Astrocyte (in vitro differentiated cells and primary cell): ENCODE measurements around the gene ITSN1. TPM values are rescaled to one million over a fixed set of nuclear protein-coding genes. Genes with fewer than 3 reads are reported as not detected.

Source experiments
- DNase-seq: peaks from one replicate; pipeline ENCODE4 v3.0.0-alpha.2; 2010; ENCODE audit warnings: low read depth
- FAIRE-seq: peaks from 2 replicates; lab custom pipeline; 2011; peaks lifted over from hg19 to GRCh38; lab: Jason Lieb, UNC
- H2AFZ ChIP-seq: 2 replicates; pipeline ENCODE4 v1.6.0; 2012; ENCODE audit warnings: low read depth, low read length, inconsistent platforms
- H3K27ac ChIP-seq: 2 replicates; pipeline ENCODE4 v1.5.1; 2011; ENCODE audit warnings: low read depth, low read length, inconsistent platforms
- H3K27me3 ChIP-seq: 2 replicates; pipeline ENCODE4 v1.6.0; 2011; ENCODE audit warnings: low read length, inconsistent platforms; ENCODE audit not compliant: insufficient read depth
- H3K36me3 ChIP-seq: 2 replicates; pipeline ENCODE4 v1.5.1; 2011; ENCODE audit warnings: low read length, inconsistent platforms; ENCODE audit not compliant: insufficient read depth
- H3K4me1 ChIP-seq: 2 replicates; pipeline ENCODE4 v1.5.1; 2011; ENCODE audit warnings: low read length, inconsistent platforms; ENCODE audit not compliant: insufficient read depth
- H3K4me2 ChIP-seq: 2 replicates; pipeline ENCODE4 v1.6.0; 2012; ENCODE audit warnings: low read length, inconsistent platforms
- H3K4me3 ChIP-seq: 2 replicates; pipeline ENCODE4 v1.5.1; 2011; ENCODE audit warnings: low read depth, mild to moderate bottlenecking, low read length, inconsistent platforms; ENCODE audit not compliant: insufficient read depth
- H3K79me2 ChIP-seq: 2 replicates; pipeline ENCODE4 v1.6.0; 2012; ENCODE audit warnings: mild to moderate bottlenecking, low read length, inconsistent platforms; ENCODE audit not compliant: insufficient read depth
- H3K9ac ChIP-seq: 2 replicates; pipeline ENCODE4 v1.6.0; 2012; ENCODE audit warnings: mild to moderate bottlenecking, low read length, inconsistent platforms
- H3K9me3 ChIP-seq: 2 replicates; pipeline ENCODE4 v1.5.1; 2012; ENCODE audit warnings: low read depth, mild to moderate bottlenecking, low read length, inconsistent platforms; ENCODE audit not compliant: insufficient read depth
- H4K20me1 ChIP-seq: 2 replicates; pipeline ENCODE4 v1.6.0; 2012; ENCODE audit warnings: low read length, inconsistent platforms; ENCODE audit not compliant: insufficient read depth
- H3K27ac Mint-ChIP-seq: one replicate; pipeline ENCODE4 v1.8.0; 2021; ENCODE audit warnings: mild to moderate bottlenecking, mixed read lengths; ENCODE audit not compliant: unreplicated experiment
- H3K27me3 Mint-ChIP-seq: one replicate; pipeline ENCODE4 v1.8.0; 2021; ENCODE audit warnings: low read depth, mixed read lengths; ENCODE audit not compliant: unreplicated experiment
- H3K36me3 Mint-ChIP-seq: one replicate; pipeline ENCODE4 v1.8.0; 2021; ENCODE audit warnings: low read depth, mixed read lengths; ENCODE audit not compliant: unreplicated experiment
- H3K4me1 Mint-ChIP-seq: one replicate; pipeline ENCODE4 v1.8.0; 2021; ENCODE audit warnings: low read depth, mixed read lengths; ENCODE audit not compliant: unreplicated experiment
- H3K4me3 Mint-ChIP-seq: one replicate; pipeline ENCODE4 v1.8.0; 2021; ENCODE audit warnings: mild to moderate bottlenecking, moderate library complexity, mixed read lengths; ENCODE audit not compliant: unreplicated experiment
- H3K9me3 Mint-ChIP-seq: one replicate; pipeline ENCODE4 v1.8.0; 2021; ENCODE audit warnings: mild to moderate bottlenecking, mixed read lengths; ENCODE audit not compliant: unreplicated experiment
- EZH2 ChIP-seq: IDR thresholded peaks from 2 replicates; pipeline ENCODE4 v1.6.1; 2012; ENCODE audit warnings: mild to moderate bottlenecking, low read length, inconsistent platforms; ENCODE audit not compliant: insufficient read depth
- total RNA-seq: library from RNA; stranded (reverse); gene quantifications from 2 replicates; pipeline ENCODE4 v1.2.1, GENCODE V29; 2021
- TF ChIP-seq, protein P1 (sequence below): IDR thresholded peaks from 2 replicates; pipeline ENCODE4 v1.5.1; 2011; ENCODE audit warnings: low read depth, mild to moderate bottlenecking, inconsistent platforms, low read length, moderate library complexity; ENCODE audit not compliant: insufficient read depth

The ITSN1 gene
- total RNA-seq, 1 donor from 2014 or later = 77.3 TPM

- H4K20me1 ChIP-seq = peaks cover 11% of the 10 kb centered on the region
- H3K4me1 ChIP-seq = peaks cover 49% of the 10 kb centered on the region
- no peak overlapping the region for H2AFZ ChIP-seq
- peak overlapping the region; percentile 80 for H3K4me2 ChIP-seq
- DNase-seq (no peak), FAIRE-seq (no peak)
- no peak overlapping the region for H3K4me3 ChIP-seq
- Mint-ChIP-seq H3K4me3 (peak overlapping the region; percentile 52), H3K36me3 (no peaks in the 10 kb centered on the region), H3K9me3 (no peaks in the 10 kb centered on the region), H3K27me3 (no peaks in the 10 kb centered on the region), H3K27ac (peak overlapping the region; percentile 98), H3K4me1 (peaks cover 58% of the 10 kb centered on the region)
- H3K9me3 ChIP-seq = no peaks in the 10 kb centered on the region
- no peaks in the 10 kb centered on the region for H3K27me3 ChIP-seq
- TF ChIP-seq EZH2 = no peak
- TF ChIP-seq, protein P1, sequence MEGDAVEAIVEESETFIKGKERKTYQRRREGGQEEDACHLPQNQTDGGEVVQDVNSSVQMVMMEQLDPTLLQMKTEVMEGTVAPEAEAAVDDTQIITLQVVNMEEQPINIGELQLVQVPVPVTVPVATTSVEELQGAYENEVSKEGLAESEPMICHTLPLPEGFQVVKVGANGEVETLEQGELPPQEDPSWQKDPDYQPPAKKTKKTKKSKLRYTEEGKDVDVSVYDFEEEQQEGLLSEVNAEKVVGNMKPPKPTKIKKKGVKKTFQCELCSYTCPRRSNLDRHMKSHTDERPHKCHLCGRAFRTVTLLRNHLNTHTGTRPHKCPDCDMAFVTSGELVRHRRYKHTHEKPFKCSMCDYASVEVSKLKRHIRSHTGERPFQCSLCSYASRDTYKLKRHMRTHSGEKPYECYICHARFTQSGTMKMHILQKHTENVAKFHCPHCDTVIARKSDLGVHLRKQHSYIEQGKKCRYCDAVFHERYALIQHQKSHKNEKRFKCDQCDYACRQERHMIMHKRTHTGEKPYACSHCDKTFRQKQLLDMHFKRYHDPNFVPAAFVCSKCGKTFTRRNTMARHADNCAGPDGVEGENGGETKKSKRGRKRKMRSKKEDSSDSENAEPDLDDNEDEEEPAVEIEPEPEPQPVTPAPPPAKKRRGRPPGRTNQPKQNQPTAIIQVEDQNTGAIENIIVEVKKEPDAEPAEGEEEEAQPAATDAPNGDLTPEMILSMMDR = no peak
- peak overlapping the region; percentile 73 for H3K9ac ChIP-seq
- H3K36me3 ChIP-seq = no peaks in the 10 kb centered on the region
- H3K27ac ChIP-seq = peak overlapping the region; percentile 85
- peaks cover 71% of the 10 kb centered on the region for H3K79me2 ChIP-seq
These were observed 44.1 kb downstream of the ITSN1 start for GRCh38 chr21:33686386-33686785.

- Histone ChIP-seq H3K4me2 (peak overlapping the region; percentile 50), H3K27me3 (no peaks in the 10 kb centered on the region), H3K36me3 (no peaks in the 10 kb centered on the region), H3K9ac (no peak overlapping the region), H3K9me3 (no peaks in the 10 kb centered on the region), H3K79me2 (peaks cover 76% of the 10 kb centered on the region), H3K27ac (no peak overlapping the region), H4K20me1 (peaks cover 22% of the 10 kb centered on the region), H3K4me3 (no peak overlapping the region), H3K4me1 (peaks cover 47% of the 10 kb centered on the region), H2AFZ (no peak overlapping the region)
- Mint-ChIP-seq H3K4me1 (peaks cover 64% of the 10 kb centered on the region), H3K27me3 (no peaks in the 10 kb centered on the region), H3K36me3 (no peaks in the 10 kb centered on the region), H3K9me3 (no peaks in the 10 kb centered on the region), H3K4me3 (no peak overlapping the region), H3K27ac (peak overlapping the region; percentile 90)
- no peak for TF ChIP-seq EZH2
- no peak for FAIRE-seq
- no peak for DNase-seq
These were observed 45.3 kb downstream of the ITSN1 start for GRCh38 chr21:33687634-33688033.

- Histone ChIP-seq H3K4me3 (no peak overlapping the region), H3K79me2 (peaks cover 78% of the 10 kb centered on the region), H3K4me2 (no peak overlapping the region), H3K9me3 (no peaks in the 10 kb centered on the region), H2AFZ (no peak overlapping the region), H3K4me1 (peaks cover 41% of the 10 kb centered on the region), H3K9ac (no peak overlapping the region), H4K20me1 (peaks cover 30% of the 10 kb centered on the region), H3K36me3 (no peaks in the 10 kb centered on the region), H3K27ac (no peak overlapping the region), H3K27me3 (no peaks in the 10 kb centered on the region)
- FAIRE-seq (no peak), DNase-seq (no peak)
- Mint-ChIP-seq H3K4me1 (peaks cover 61% of the 10 kb centered on the region), H3K9me3 (no peaks in the 10 kb centered on the region), H3K27ac (peak overlapping the region; percentile 90), H3K4me3 (peak overlapping the region; percentile 56), H3K36me3 (no peaks in the 10 kb centered on the region), H3K27me3 (no peaks in the 10 kb centered on the region)
- no peak for TF ChIP-seq EZH2
- TF ChIP-seq, protein P1 = no peak
These were observed 46.1 kb downstream of the ITSN1 start for GRCh38 chr21:33688353-33688752.
